Measurements from ENCODE around the gene SKAP2.

The SKAP2 gene

DNA sequence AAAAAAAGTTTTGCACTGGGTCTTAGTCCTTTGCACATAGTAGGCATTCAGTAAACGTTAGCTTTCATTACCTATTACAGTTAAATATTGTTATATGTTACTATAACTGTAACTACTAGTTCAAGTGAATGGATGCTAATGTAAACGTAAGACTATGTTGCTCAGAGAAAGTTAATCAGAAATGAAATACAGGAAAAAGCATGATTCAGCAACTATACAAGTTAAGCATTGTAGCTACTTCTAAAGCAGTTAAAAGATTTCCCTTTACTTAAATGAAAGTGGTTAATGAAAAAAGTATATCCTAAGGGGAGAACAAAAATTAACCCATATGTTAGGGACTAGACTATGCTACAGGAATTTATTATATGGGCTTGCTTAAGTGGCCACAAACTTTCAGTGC is 121.2 kb downstream of the SKAP2 start:
- DNase-seq = no peak

DNA sequence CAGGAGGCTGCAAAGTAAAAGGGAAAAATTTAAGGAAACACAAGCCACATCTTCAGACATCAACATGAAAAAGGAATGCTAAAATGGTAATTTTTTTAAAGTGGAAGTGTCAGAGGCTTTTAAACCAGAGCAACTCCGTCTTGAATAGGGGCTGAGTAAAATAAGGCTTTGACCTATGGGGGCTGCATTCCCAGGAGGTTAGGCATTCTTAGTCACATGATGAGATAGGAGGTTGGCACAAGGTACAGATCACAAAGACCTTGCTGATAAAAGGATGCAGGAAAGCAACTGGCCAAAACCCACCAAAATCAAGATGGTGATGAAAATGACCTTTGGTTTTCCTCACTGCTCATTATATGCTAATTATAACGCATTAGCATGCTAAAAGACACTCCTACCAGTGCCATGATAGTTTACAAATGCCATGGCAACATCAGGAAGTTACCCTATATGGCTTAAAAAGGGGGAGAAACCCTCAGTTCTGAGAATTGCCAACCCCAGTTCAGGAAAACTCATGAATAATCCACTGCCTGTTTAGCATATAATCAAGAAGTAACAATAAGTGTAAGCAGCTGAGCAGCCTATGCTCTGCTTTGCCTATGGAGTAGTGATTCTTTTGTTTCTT is 128.3 kb downstream of the SKAP2 start:
- DNase-seq = no peak

DNA sequence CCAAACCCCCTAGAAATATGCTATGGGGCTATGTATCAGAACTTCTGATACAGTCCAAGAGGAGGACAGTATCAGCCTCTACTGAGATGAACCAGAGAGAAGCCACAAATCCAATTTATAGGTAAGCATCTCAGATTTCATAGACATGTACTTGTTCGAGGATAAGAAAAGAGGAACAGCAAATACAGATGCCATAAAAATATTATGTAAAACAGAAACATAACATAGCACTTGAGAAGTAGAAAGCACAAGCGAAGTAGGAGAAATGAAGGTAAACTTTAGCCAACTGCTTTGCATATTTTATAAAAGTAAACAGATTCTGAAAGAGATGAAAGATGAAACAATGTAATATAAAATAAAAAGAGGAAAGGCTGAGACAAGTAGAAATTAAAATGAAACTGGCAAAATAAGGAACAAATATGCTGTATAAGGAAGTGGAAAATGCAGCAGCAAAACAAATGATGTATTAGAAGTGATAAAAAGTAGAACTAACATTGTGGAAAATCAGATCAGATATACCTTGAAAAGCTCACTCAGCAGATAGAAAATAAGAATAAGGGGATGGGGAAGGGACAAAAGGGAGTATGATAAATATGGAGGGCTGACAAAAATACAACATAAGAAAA is 135.1 kb downstream of the SKAP2 start:
- DNase-seq = no peak

DNA sequence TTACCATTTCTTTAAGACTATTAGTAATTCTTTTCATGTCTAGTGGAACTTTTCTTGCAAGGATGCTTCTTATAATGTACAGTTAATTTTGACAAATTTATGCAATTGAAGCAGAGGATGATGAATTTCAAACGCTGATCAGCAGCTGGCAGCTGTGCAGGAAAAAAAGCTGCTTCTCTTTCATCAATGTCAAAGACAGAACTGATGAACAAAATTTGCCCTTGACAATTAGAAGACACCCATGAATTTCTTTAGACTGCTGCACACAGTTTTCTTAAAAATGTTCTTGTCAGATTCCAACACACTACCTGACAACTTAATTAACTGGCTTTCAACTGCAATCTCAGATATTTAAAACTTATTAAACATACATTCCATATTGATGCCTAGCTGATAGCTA is 138.3 kb downstream of the SKAP2 start:
- no peak for DNase-seq

DNA sequence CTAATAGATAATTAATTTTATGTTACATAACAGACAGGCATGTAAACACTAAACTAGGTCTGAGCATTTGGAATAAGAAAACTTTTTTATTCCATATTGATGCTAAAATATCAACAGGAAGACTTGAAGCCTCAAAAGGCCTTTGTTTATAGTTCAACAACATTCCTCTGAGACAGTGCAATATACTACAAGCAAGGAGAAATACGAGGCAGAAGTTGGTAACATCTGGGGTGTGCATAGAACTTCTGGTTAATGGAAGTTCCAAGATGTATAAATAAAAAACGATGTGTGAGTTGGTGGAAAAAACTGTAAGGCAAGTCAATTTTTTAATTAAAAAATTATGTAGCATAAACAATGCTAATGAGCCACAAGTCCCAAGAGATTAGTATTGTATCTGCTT is 139.6 kb downstream of the SKAP2 start:
- DNase-seq = no peak

DNA sequence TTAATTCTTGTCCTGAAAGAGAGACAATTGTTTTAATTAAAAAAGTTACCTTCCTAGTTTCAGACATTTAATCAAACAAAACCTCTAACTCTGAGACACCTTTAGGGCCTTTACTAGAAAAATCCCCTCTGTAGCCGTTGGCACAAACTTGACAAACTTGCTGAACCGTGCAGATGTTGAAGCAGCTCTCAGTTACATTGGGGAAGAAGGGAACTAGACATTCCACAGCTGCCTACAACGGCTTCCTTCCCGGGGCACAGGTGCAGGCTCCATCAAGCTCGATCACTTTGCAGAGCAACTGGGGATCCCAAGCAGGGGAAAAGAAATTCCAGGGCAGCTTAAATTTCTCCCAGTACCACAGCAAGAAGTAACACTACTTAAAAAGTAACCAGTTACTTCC is 141.3 kb downstream of the SKAP2 start:
- DNase-seq = no peak

DNA sequence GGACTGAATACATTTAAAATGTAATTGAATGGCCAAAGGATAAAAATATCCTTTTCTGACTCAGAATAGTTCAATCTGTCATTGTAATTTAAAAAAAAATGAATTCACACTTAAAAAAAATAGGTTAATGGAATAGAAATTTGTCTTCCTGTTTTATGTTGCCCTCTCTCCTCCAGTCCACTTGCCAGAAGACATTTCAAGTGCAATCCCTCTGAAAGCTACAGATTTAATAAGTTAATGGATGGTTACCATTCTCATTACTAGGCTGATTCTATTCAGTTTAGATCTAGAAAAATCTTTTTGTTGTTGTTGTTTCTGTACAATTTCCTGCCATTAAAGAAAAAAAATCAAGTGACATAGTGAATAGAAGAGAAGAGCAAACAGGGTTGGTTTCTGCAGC is 142.9 kb downstream of the SKAP2 start:
- DNase-seq = no peak

DNA sequence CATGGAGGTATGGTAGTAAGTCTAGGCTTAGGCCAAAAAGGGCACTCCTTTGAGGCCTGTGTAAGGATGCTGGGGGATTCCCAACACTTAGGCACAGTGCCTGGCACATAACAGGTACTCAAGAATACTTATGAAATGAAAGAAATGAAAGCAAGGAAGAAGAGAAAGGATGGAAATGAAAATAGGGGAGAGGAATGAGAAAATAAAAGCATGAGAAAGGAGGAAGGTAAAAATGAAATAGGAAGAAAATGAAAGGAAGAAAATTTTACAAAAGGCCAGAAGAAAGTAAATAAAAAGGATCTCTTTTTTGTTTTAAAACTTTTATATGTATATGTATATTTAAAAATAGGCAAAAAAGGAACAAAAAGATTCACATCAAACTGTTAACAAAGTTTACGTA is 146.3 kb downstream of the SKAP2 start:
- no peak for DNase-seq

DNA sequence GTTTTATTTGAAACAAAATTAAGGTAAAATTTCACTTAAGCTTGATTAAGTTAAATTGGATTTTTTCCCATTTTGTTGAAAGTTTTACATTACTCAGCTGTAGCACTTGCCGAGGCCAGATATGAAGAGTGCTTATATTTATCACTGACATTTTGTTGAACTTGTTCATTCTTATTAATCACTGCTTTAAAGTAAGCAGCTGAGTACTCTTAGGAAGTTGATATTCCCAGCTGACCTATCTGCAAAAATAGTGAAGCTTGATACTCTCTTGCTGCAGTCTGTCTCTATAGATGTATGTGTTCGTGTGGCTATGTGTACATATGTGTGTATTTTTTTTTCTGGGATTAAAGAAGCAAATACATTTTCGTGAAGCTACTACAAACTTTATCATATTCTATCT is 150.0 kb downstream of the SKAP2 start:
- no peak for DNase-seq

DNA sequence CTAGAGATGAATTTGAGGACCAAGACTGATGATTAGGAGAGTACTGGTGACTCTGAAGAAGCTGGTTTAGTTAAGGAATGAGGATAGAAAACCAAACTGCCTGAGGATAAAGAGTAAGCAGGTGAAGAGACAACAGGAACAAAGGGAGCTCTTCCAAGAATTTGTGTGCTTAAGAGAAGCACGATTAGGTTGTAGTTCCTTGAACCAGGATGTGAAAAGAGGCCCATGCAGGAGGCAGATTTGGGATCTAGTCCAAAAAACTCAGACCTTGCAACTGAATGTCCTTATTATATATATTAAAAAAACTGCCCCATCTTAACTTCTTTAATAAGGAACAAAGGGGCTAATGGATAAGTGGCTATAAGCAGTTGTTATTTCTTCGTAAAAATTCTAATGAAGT is 150.4 kb downstream of the SKAP2 start:
- DNase-seq = no peak

DNA sequence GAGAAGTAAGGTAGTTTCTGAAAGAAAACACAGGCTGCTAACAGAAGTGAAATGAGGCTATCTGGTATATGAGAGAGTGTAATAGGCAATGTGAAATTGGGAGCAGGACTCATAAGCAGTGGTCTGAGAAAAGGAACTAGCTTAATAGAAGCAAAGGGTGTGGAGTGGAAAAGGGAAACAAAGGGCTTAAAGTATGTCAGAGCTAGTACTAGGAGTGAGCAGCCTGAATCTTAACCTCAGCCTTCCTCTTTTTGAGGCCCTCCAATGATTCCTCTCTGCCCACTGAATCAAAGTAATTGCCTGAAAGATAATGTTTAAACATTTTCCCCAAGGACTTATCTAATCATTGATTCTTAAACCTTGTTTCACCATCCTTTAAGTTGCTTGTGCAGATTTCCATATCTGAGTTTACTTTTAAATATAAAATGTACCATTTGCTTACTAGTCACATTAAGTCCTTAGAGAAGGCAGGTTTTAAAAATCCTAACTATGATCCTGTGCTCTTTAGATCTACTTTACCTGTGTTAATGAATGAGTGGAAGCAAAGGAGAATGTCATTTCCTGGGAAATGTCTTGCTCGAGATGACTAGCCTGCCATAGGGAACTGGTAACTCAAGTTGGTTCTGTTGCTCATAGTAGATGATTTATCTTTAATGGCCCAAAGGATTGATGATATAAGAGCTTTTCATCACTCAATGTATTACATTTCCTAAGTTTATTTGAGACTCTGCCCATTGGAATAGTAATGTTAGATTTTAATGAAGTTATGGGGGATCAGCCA is 155.0 kb downstream of the SKAP2 start:
- no peak for DNase-seq

DNA sequence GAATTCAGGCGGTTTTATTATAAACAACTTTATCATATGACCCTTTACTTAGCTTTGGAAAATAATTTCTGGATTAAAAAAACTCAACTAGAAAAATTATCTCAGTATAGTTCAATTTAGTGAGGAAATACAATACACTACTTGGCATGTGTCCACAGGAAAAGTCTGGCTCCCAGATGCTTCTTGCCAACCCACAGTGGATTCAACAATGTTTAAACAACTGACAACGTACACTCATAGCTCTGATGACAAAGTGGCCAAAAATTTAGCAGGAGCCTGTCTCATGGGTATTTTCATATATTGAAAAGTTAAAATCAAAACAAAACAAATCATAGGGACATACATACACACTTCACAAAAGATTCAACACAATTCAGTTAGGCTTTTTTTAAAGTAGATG is 158.8 kb downstream of the SKAP2 start:
- peak; percentile 95 for DNase-seq

DNA sequence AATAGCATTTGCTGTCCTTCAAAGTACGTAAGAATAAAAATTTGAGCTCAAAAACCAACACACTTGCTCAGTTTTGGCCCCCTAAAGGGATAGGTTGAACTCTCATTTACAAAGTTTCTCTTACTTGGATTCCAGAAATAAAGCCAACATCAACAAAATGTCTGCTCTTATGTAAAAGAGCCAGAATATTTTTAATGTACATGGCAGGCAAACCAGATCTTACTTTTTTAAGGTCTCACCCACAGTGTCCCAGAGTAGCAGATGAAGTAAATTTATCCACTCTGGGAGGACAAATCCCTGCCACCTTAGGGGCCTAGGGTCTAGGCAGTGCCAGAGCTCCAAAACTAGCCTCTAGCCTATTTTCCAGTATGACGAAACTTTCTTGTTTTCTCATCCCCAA is 159.6 kb downstream of the SKAP2 start:
- peak; percentile 20 for DNase-seq

DNA sequence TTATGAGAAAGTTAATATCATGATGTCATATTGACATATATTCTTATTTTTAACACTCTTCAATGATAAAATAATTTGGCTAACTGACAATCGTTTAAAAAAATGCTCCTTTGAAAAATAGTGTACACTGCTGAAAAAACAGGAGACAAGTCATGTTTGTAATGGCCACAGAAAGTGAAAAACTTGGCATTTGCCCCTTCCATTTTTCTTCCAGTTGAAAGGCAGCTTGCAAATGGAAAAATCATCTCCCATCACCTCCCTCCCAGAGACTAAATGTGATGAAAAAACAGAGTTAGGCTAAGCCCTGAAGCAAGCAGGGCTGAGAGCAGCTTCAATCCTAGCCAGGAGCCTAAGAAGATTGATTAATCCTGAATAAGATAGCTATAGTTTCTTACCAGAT is 160.4 kb downstream of the SKAP2 start:
- DNase-seq = no peak

DNA sequence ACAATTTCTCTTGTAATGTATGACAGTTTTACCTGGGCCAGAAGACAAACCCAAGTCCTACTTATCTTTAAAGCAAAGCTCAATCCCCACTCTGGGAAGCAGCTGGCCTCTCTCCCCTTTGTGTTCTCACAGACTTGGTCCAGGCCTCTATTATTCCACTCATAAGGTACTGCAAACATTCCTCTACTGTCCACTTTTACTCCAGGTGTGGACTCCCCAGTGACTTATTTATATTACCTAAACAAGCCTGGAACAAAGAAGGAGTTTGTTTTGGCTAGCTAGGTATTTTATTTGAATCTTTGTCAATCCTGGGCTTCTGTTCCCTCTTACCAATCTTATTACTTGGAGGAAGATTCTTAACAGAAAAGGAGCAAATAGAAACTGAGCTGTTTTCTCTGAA is 163.5 kb downstream of the SKAP2 start:
- DNase-seq = no peak

DNA sequence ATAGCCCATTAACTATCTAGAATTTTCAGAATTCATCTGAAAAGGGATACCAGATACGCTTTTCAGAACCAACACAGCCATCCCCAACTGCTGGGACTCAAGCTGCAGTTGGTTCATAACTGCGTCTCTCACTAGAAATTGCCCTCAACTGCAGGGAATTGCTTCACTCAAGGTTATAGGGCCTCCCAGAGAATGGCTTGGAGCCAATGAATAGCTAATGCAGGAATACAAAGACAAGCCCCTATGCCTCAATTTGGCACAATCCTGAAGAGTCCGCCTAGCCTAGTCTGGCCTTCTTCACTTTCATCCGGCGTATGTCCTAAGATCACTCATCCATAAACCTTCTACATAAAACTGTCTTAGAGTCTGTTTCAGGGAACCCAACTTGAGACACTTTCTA is 164.0 kb downstream of the SKAP2 start:
- no peak for DNase-seq

DNA sequence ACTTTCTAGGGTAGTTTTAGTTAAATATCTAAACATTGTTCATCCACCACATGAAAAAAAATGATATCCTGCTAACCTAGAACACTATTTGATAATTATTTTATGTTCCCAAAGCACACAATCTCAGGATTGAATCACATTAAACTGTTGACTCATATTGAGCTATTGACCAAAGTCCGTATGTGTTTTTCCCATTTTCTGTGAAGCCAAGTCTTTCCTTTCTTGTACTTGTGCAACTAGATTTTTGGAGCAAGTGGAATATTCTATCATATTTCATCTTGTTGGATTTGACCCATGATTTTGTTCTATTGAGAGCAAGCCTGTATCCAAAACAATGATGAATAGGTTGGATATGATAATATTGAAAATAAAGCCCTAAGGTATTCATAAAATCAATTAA is 164.6 kb downstream of the SKAP2 start:
- no peak for DNase-seq

DNA sequence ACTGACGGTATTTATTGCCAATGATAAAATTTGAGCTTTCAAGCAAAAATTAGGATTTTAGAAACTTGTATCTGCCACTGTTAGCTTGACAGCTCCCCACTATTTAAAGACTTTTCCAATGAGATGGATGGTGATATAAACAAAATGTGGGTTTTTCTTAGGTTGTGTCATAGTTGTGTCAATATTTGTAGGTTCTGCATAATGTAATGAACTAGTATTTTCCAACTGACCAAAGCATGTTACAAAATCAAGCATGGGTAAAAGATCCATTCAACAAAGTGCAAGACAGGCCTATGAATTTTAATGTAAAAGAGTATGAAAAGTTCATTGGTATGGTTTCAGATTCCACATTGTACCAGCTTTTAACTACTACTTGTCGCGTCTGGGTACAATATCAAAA is 165.6 kb downstream of the SKAP2 start:
- DNase-seq = no peak

DNA sequence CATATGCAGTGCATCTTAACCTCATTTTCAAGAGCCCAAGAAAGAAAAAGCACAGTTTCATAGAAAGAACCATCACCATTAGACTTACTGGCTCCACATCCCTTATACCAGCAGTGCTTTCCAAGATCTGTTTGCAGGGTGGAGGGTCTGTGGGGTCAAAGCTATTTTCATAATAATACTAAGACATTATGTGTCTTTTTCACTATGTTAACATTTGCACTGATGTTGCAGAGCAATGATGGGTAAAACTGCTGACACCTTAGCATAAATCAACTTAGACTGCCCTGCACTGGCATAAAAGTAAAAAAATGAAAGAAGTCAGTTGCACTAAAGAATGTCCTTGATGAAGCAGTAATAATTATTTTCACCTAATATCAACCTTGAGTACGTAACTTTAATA is 166.2 kb downstream of the SKAP2 start:
- DNase-seq = no peak

DNA sequence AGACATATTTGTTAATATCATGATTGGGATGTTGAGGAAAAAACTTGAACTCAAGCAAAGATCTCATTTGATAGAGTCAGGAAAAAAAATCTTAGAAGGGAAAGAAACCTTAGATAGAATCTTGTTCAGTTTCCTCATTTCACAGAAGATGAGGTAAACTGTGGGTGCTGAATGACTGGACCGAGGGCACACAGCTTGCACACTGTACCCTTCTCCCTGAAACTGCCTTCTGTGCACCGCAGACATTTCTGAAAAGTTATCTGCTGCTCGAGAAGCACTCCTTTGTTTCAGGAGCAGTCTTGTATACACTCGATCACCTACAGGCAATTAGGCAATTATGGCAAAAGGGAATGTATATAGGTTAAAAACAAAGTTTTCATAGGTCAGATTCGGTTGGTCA is 167.4 kb downstream of the SKAP2 start:
- no peak for DNase-seq

DNA sequence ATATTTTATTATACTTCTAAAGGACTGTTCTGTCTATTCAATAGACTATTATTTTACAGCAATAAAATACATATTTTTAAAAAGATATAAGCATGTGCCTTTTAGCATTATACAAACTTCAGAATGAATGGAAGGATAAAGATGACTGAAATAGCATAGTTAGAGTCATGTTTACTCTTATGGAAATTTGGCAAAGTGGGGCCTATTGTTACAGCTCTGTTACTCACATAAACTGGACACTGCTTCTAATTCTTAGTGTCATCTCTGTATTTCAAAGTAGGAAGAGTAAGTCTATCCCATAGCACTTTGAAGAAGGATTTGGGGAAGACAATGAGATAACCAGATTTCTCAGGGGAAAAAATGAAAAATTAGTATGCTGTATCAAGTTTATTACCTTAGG is 168.2 kb downstream of the SKAP2 start:
- DNase-seq = no peak

DNA sequence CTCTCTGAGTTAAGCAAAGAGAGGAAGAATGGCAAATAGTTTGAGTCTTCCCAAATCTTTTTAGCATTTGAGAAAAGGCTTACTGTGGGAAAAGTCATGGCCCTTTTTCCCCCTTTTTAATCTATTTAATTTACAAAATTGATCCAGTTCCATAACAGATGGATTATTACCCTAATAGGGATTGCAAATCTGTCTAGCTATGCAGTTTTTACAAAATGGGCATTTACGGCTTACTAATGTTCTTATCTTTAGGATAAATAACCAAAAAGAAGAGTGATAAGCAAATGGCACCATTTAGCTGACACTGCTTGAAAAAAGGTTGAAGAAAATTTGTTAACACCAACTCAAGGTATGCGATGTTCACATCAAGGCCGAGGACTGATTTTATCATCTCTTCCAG is 169.7 kb downstream of the SKAP2 start:
- no peak for DNase-seq

DNA sequence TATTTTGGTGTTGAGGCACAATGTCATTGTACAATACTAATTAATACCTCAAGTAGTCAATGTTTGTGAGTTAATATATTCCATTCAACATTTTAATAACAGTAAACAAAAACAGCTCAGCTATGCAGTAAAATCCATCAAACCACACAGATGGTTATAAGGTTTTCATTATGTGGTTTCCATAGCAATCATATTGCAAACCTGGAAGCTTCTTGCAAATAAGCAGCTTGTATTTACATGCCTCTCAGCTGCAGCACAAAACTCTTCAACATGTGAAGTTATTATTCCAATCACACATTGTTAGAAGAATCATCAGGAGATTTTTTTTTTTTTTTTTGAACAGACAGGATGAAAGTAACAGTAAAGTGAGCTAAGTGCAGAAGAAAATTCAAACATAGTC is 170.2 kb downstream of the SKAP2 start:
- peak; percentile 8 for DNase-seq

DNA sequence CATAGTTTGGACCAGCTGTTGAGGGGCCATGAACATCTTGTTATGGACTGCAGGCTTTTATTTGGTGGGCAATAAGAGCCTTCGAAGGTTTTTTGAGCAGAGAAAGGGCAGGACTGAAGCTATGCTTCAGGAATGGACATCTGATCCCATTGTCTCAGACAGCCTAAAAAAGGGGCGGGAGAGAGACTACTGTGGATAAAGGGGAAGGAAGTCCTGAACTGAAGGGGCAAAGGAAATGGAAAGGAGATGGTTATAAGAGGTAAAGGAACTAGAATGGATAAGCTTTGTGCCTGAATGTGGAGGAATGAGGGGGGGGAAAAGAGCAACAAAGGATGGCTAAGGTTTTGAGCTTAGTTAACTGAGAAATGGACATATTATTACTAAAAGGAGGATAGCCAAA is 172.5 kb downstream of the SKAP2 start:
- no peak for DNase-seq
